Fibroblast of skin of right biceps (primary cell): ENCODE measurements around the gene FGGY.
A peak's percentile ranks its signal among the peaks of the same experiment; 100 is the strongest.

Experiments
- DNase-seq: peaks from one replicate; pipeline ENCODE4 v3.0.0-alpha.2; 2013

The FGGY gene

GRCh38 chr1:59316497-59317128 lies 19.7 kb downstream of the FGGY start:
- no peak for DNase-seq

DNA sequence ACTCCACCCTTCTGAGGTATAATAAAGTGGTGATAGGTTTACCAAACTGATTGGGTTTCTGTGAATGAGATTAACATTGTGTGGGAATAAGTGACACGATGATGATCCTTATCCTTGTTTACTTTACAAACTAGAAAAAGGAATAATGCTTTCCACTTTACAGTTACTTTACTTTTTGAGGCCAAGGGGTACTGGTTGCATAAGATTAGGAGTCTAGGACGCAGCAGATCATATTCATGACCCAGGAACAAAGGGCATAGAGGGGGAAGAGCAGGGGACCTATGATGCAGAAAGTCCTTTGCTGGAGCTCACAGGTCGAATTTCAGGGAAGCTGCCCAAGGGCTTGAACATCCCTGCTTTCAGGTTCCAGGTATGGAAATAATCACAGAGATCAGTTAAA lies 20.4 kb downstream of the FGGY start:
- DNase-seq = no peak

GRCh38 chr1:59317780-59318179 lies 20.9 kb downstream of the FGGY start:
- no peak for DNase-seq

GRCh38 chr1:59318271-59318860 lies 21.5 kb downstream of the FGGY start:
- peak; percentile 25 for DNase-seq

- no peak for DNase-seq
Measured at GRCh38 chr1:59322394-59322793, 25.5 kb downstream of the FGGY start.

DNA sequence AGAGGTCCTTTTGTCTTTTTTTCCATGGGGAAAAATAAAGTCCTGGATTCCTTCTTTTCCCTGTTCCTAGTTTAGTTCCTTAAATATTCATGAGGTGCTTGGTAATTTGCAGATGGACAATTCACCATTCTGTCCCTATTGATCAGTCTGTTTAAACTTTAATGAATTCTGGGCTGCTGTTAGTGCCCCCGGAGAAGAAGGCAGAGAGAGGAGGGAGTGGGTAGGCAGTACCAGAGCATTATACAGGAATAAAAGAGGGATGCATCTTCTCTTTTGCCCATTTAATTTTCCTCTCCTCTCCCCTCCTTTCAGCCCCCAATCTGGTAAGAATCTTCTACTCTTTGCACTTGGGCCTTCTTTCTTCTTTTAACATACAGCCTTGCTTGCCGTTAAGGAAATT lies 25.9 kb downstream of the FGGY start:
- DNase-seq = no peak

DNA sequence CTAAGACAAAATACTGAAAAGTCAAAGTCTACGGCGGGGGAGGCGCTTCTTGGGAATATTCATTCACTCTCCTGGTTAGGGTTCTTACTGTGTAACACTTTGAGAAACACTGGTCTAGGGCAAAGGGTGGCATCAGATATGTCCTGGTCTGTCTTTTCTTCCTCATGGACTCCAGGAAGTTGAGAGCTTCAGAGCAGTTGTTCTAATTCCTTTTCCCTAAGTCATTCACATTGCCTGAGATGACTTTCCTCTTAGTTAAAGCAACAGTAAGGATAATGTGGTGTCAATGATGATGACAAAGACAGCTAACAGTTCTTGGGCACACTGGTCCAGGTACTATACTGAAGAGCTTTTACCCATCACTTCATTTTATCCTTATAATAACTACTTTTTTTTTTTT lies 27.0 kb downstream of the FGGY start:
- peak; percentile 35 for DNase-seq

GRCh38 chr1:59328353-59328752 lies 31.5 kb downstream of the FGGY start:
- DNase-seq = no peak

- DNase-seq = no peak
Measured at GRCh38 chr1:59329412-59330053, 32.6 kb downstream of the FGGY start.

DNA sequence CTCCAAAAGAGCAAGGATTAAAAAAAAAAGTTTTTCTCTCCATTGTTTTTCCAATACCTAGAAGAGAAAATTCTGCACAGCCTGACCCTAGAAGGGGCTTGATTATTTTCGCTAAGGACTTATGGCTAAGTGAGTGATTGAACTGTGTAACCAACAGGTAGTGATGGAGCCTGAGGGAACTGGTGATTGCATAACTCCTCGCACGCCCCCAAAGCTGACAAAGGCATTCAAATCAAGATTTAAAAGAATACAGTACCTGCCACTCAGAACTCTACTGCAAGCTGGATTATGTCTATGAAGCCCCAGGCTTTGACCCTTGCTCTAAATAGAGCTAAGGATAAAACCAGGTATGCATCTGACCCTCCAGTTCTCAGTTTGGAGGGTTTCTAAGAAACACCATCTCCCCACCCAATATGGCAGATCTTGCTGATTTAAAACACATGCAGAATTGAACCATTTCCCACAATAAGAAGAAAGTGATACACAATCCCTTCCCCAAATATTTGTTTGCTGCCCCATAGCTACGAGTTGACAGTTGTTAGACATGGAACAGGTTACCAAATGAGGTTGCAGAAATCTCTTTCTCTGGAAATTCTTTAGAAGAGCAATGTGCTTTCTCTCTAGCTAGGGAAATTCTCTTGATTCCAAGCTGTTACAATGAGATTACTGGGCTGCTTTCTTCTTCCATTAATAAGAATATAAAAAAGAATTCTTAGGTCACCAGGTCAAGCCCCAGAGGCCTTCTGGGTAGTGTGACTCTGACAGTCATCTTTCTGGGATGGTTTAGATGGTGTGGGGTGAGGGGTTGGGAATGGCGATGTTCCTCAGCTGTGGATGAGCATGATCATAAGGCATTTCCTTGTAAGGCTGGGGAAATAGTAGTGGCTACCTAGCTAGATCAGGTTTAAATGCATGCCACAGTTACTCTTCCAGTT lies 35.1 kb downstream of the FGGY start:
- DNase-seq = peak; percentile 21

DNA sequence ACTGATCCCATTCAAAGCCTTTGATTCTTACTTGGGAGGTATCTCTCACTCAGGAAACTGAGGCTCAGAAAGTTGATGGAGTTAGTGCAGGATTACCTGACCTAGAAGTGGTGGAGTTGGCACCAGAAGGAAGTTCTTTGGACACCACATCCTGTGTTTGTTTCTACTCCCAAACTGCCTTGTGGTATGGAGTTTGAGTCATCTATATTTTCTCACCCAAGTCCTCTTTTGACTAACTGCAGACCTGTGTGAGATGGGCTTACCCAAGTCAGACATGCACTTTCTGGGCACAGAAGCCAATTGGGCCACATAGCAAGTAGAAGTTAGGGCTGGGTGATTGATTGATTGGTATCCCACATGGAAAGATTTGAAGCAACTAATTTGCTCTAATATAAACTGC lies 36.1 kb downstream of the FGGY start:
- peak; percentile 68 for DNase-seq

- no peak for DNase-seq
Measured at GRCh38 chr1:59333626-59334277, 36.9 kb downstream of the FGGY start.

DNA sequence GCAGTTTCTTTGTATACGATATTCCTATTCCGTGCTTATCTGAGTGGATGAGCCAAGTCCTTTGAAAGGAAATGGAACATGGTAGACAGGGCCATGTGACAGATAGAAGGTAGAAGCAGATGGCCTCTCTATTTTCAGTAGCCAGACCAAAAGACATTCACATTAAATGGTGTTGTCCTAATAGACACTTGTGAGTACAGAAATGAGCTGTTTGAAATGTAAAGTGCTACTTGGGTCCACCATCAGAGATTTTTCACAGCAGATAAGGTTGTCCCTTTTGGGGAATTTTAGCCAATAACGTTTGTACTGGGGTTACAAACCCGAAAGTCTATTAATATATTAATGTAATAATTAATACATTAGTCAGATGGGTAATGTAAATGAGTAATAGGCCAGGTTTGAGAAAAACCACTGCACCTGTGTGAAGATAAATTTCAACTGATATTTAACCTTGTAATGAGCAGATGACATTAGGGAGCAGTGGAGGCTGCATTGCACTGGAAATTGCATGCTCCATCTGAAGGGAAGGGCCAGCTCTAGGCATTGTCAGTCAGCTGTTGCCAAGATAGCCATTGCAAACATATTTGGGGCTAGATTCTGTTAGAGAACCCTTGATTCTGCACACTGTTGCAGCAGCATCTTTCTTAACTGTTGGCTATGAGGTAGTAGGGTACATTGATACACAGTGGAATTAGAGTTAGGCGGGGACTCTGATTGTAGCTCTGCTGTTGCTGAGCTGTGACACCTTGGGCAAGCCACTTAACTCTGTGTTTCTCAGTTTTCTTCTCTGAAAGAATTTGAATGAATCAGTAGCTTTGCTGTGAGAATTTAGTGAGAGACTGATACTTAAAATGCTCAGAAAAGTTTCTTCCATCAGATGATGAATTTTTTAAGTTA lies 43.8 kb downstream of the FGGY start:
- DNase-seq = no peak

GRCh38 chr1:59342801-59343575 lies 46.1 kb downstream of the FGGY start:
- DNase-seq = no peak

- no peak for DNase-seq
Measured at GRCh38 chr1:59343576-59343840, 46.6 kb downstream of the FGGY start.

DNA sequence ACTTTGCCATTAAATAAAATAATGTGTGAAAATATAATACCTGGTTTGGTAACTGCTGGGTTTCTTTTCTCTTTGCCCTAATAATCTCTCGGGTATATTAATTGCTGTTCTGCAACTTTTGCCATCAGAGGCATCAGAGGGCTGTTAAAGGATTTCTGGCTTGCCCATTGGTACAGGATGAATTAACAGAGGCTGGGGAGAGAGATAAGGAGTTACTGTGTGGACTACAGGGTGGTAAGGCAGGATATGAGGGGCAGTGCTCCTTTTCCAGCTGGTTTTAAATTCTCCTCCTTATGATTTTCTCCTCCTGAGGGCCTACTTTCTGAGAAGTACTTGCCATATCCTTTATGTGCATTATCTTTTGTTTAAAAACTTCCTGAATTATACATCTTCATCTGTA lies 48.3 kb downstream of the FGGY start:
- no peak for DNase-seq

- DNase-seq = no peak
Measured at GRCh38 chr1:59346429-59346828, 49.5 kb downstream of the FGGY start.

- no peak for DNase-seq
Measured at GRCh38 chr1:59349101-59349500, 52.2 kb downstream of the FGGY start.

- no peak for DNase-seq
Measured at GRCh38 chr1:59350521-59350920, 53.6 kb downstream of the FGGY start.

DNA sequence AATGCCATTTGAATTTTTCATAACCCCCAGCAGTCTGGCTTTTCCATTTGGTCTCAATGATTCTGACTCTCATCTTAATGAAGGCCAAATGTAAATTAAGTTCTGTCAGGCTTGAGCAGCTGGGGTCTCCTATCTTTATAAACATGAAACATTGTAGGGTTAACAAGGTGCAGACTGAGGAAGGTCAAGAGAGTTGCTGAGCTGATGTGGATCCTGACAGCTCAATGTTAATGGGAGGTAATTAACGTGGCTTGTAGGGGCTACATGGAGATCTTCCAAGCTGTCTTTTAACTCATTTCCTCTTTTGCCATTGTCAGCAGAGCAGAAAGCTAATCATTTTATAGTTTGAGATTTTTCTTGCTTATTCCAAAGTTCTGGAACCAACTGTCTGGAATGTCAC lies 55.2 kb downstream of the FGGY start:
- no peak for DNase-seq

DNA sequence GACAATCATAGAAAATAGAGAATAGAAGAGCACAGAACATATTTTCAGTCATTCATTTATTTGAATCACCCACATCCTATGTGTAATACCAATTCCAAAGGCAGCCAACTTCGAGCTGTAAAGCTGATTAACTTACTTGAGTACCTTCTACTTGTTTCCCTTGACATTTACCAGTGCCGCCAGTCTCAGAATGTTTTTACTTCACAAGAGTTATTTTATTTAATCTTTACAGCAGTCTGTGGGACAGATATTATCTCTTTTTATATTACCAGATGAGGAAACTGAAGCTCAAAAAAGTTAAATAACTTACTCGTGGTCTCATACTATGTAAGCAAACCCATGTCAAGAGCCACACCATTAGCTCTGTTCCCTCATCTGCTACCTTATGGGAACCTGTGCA lies 56.6 kb downstream of the FGGY start:
- DNase-seq = no peak
